ENCODE measurements around the gene PLXDC1. TPM values are rescaled to one million over a fixed set of nuclear protein-coding genes. Genes with fewer than 3 reads are reported as not detected.
"Not testable (repeated sequence)": the region's sequence is repeated elsewhere in the genome, so short reads cannot be mapped to it uniquely, and the experiment has no call there.

Gene PLXDC1
- total RNA-seq, 1 donor from 2014 or later = 19.7 TPM

DNA sequence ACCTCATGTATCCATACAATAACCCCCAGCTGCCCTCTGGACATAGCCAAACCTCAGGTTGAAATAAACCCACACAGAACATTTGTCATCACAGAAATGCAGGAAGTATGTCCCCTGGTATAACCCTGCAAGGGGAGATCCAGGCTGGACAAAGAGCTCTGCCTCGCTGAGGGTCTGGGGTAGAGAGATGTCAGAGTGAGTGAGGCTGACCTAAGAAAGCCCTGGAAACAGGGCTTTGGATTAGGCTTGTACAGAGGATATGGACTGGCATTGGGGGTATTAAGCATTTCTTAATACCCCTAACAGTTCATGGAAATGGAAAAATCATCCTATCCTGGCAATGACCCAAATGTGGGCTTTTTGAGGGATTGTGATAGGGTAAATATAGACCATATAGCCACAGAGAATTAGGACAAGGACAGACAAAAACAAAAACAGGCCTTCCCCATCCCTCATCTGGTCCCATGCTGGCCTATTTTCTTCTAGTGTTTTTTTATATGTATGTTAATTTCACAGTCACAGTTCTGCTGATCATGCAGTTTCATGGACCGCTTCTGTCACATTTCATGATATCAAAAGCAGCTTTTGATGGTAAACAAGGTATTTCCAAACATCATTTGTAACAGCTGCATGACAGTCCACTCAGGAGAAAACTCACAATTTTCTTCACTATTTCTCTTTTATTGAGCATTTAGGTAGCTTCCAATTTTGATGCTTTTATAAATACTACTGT, 26.1 kb downstream of the PLXDC1 start:
- H3K36me3 Mint-ChIP-seq (ENCODE audit: unreplicated experiment) = no peaks in the 10 kb centered on the region
- no peak for DNase-seq (ENCODE audit: extremely low spot score, unreplicated experiment)
- H3K27me3 Mint-ChIP-seq (ENCODE audit: unreplicated experiment) = no peaks in the 10 kb centered on the region
- no peaks in the 10 kb centered on the region for H3K9me3 Mint-ChIP-seq (ENCODE audit: unreplicated experiment)
- no peak overlapping the region for H3K4me3 Mint-ChIP-seq (ENCODE audit: unreplicated experiment)
- peaks cover 1% of the 10 kb centered on the region for H3K4me1 Mint-ChIP-seq (ENCODE audit: unreplicated experiment)
- no peak overlapping the region for H3K27ac Mint-ChIP-seq (ENCODE audit: unreplicated experiment)
- TF ChIP-seq CTCF (IDR thresholded peaks at IDR 0.05) = no peak

DNA sequence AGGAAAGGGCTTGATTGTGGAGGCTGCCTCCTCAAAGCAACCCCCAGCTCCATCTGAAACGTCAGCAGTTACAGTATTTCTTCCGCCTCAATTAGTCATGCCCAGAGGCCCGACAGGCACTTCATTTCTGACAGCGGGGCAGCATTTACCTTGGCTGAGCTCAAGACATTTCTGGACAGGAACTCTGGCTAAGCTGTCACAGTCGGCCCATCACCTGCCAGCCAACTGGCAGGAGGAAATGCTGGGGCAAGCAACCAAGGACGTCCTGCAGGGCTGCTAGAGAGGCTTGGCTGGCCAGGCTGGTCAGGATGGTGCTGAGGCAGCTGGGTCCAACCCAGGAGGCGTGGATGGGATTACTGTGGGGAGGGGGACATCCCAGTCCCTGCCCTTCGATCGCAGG, 27.8 kb downstream of the PLXDC1 start:
- no peaks in the 10 kb centered on the region for H3K4me1 Mint-ChIP-seq (ENCODE audit: unreplicated experiment)
- DNase-seq (ENCODE audit: extremely low spot score, unreplicated experiment) = no peak
- no peaks in the 10 kb centered on the region for H3K27me3 Mint-ChIP-seq (ENCODE audit: unreplicated experiment)
- H3K27ac Mint-ChIP-seq (ENCODE audit: unreplicated experiment) = no peak overlapping the region
- TF ChIP-seq CTCF (IDR thresholded peaks at IDR 0.05) = no peak
- no peak overlapping the region for H3K4me3 Mint-ChIP-seq (ENCODE audit: unreplicated experiment)
- no peaks in the 10 kb centered on the region for H3K36me3 Mint-ChIP-seq (ENCODE audit: unreplicated experiment)
- no peaks in the 10 kb centered on the region for H3K9me3 Mint-ChIP-seq (ENCODE audit: unreplicated experiment)

DNA sequence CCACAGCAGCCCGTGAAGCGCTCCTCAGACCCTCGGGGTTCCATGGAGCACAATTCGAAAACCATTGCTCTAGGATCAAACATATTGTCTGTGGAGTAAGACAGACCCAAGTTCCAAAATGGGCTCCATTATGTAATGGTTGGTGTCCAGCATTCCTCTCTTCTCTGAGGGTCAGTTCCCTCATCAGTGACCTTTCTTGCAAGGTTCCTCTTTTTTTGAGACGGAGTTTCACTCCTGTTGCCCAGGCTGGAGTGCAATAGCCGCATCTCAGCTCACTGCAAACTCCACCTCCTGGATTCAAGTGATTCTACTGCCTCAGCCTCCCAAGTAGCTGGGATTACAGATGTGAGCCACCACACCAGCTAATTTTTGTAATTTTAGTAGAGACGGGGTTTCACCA, 28.4 kb downstream of the PLXDC1 start:
- no peaks in the 10 kb centered on the region for H3K36me3 Mint-ChIP-seq (ENCODE audit: unreplicated experiment)
- no peak overlapping the region for H3K27ac Mint-ChIP-seq (ENCODE audit: unreplicated experiment)
- H3K27me3 Mint-ChIP-seq (ENCODE audit: unreplicated experiment) = peaks cover 1% of the 10 kb centered on the region
- no peaks in the 10 kb centered on the region for H3K4me1 Mint-ChIP-seq (ENCODE audit: unreplicated experiment)
- no peak for DNase-seq (ENCODE audit: extremely low spot score, unreplicated experiment)
- H3K4me3 Mint-ChIP-seq (ENCODE audit: unreplicated experiment) = no peak overlapping the region
- H3K9me3 Mint-ChIP-seq (ENCODE audit: unreplicated experiment) = no peaks in the 10 kb centered on the region
- no peak for TF ChIP-seq CTCF (IDR thresholded peaks at IDR 0.05)

DNA sequence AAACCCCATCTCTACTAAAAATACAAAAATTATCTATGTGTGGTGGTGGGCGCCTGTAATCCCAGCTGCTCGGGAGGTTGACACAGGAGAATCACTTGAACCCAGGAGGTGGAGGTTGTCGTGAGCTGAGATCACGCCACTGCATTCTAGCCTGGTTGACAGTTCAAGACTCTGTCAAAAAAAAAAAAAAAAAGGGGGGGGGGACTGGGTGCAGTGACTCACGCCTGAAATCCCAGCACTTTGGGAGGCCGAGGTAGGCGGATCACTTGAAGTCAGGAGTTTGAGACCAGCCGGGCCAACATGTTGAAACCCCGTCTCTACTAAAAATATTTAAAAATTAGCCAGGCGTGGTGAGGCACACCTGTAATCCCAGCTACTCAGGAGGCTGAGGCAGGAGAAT, 29.5 kb downstream of the PLXDC1 start:
- H3K9me3 Mint-ChIP-seq (ENCODE audit: unreplicated experiment); H3K4me3 Mint-ChIP-seq (ENCODE audit: unreplicated experiment); H3K27ac Mint-ChIP-seq (ENCODE audit: unreplicated experiment); H3K27me3 Mint-ChIP-seq (ENCODE audit: unreplicated experiment); H3K4me1 Mint-ChIP-seq (ENCODE audit: unreplicated experiment); DNase-seq (ENCODE audit: extremely low spot score, unreplicated experiment); H3K36me3 Mint-ChIP-seq (ENCODE audit: unreplicated experiment): not testable (repeated sequence)

GRCh38 chr17:39118674-39119419, 32.6 kb downstream of the PLXDC1 start:
- no peaks in the 10 kb centered on the region for H3K36me3 Mint-ChIP-seq (ENCODE audit: unreplicated experiment)
- no peak for DNase-seq (ENCODE audit: extremely low spot score, unreplicated experiment)
- peaks cover 2% of the 10 kb centered on the region for H3K27me3 Mint-ChIP-seq (ENCODE audit: unreplicated experiment)
- H3K4me3 Mint-ChIP-seq (ENCODE audit: unreplicated experiment) = no peak overlapping the region
- H3K27ac Mint-ChIP-seq (ENCODE audit: unreplicated experiment) = no peak overlapping the region
- TF ChIP-seq CTCF (IDR thresholded peaks at IDR 0.05) = no peak
- no peaks in the 10 kb centered on the region for H3K9me3 Mint-ChIP-seq (ENCODE audit: unreplicated experiment)
- peaks cover 6% of the 10 kb centered on the region for H3K4me1 Mint-ChIP-seq (ENCODE audit: unreplicated experiment)

All from osteocyte (in vitro differentiated cells).